Keratinocyte (primary cell): Measurements from ENCODE around the gene NEGR1. TPM values are rescaled to one million over a fixed set of nuclear protein-coding genes. Genes with fewer than 3 reads are reported as not detected.
A peak's percentile ranks its signal among the peaks of the same experiment; 100 is the strongest.

Source experiments
- DNase-seq: peaks from one replicate; pipeline ENCODE4 v3.0.0-alpha.2; 2011; ENCODE audit warnings: low read depth, missing footprints, low spot score
- FAIRE-seq: peaks from 2 replicates; lab custom pipeline; 2011; peaks lifted over from hg19 to GRCh38; lab: Jason Lieb, UNC
- H2AFZ ChIP-seq: 2 replicates; pipeline ENCODE4 v1.6.0; 2012; ENCODE audit warnings: low read length, control low read depth, inconsistent platforms; ENCODE audit not compliant: control insufficient read depth
- H3K27ac ChIP-seq: 2 replicates; pipeline ENCODE4 v1.5.1; 2011; ENCODE audit warnings: low read length; ENCODE audit not compliant: control insufficient read depth, insufficient read depth
- H3K27me3 ChIP-seq: 3 replicates; pipeline ENCODE4 v1.6.0; 2011; ENCODE audit warnings: low read length; ENCODE audit not compliant: control insufficient read depth, insufficient read depth; ENCODE audit errors: extremely low read depth
- H3K36me3 ChIP-seq, 2 experiments: 2 replicates in 1 of 2; 3 replicates in 1 of 2; pipeline ENCODE4 v1.5.1; 2011; ENCODE audit warnings: low read length in 2 of 2, mild to moderate bottlenecking in 1 of 2; ENCODE audit not compliant: control insufficient read depth in 2 of 2, insufficient read depth in 2 of 2; ENCODE audit errors: extremely low read depth in 1 of 2
- H3K4me1 ChIP-seq: 3 replicates; pipeline ENCODE4 v1.5.1; 2011; ENCODE audit warnings: low read length; ENCODE audit not compliant: control insufficient read depth, insufficient read depth; ENCODE audit errors: extremely low read depth
- H3K4me2 ChIP-seq: 3 replicates; pipeline ENCODE4 v1.6.0; 2011; ENCODE audit warnings: low read depth, low read length; ENCODE audit not compliant: control insufficient read depth, insufficient read depth; ENCODE audit errors: extremely low read depth
- H3K4me3 ChIP-seq, 3 experiments: fragments of 200-600 bp in 1 of 3; sonication (generic) in 1 of 3; 2 replicates in 2 of 3; 3 replicates in 1 of 3; pipeline ENCODE4 v1.5.1; 2011 to 2016; ENCODE audit warnings: low read length in 3 of 3, mild to moderate bottlenecking in 3 of 3, control low read depth in 2 of 3, inconsistent platforms in 1 of 3, low read depth in 1 of 3, mixed read lengths in 1 of 3, mixed run types in 1 of 3, moderate library complexity in 1 of 3; ENCODE audit not compliant: control insufficient read depth in 2 of 3, insufficient read depth in 2 of 3; ENCODE audit errors: extremely low read depth in 1 of 3
- H3K79me2 ChIP-seq: 2 replicates; pipeline ENCODE4 v1.6.0; 2012; ENCODE audit warnings: low read length; ENCODE audit not compliant: control insufficient read depth, insufficient read depth
- H3K9ac ChIP-seq: 3 replicates; pipeline ENCODE4 v1.6.0; 2011; ENCODE audit warnings: low read length; ENCODE audit not compliant: control insufficient read depth, insufficient read depth; ENCODE audit errors: extremely low read depth
- H3K9me1 ChIP-seq: 3 replicates; pipeline ENCODE4 v1.6.0; 2011; ENCODE audit warnings: low read length; ENCODE audit not compliant: control insufficient read depth, insufficient read depth; ENCODE audit errors: extremely low read depth
- H3K9me3 ChIP-seq: 2 replicates; pipeline ENCODE4 v1.5.1; 2012; ENCODE audit warnings: low read depth, low read length; ENCODE audit not compliant: control insufficient read depth
- H4K20me1 ChIP-seq: 3 replicates; pipeline ENCODE4 v1.6.0; 2011; ENCODE audit warnings: low read length; ENCODE audit not compliant: control insufficient read depth, insufficient read depth; ENCODE audit errors: extremely low read depth
- EZH2 ChIP-seq: IDR thresholded peaks from one replicate; pipeline ENCODE4 v1.6.1; 2012; ENCODE audit warnings: inconsistent platforms, mild to moderate bottlenecking, low read length, moderate library complexity
- dilution Hi-C: fragments of 300-500 bp; cut with MboI; formaldehyde crosslinking; loops from one replicate; pipeline ENCODE4 v1.7.0; 2020; ENCODE audit warnings: low sequenced_read_pairs; ENCODE audit not compliant: extremely low pct_ligation_motif_present
- polyA plus RNA-seq, 5 experiments: library from polyadenylated mRNA; depleted of rRNA in 3 of 5; stranded (reverse) in 3 of 5; stranded (forward) in 1 of 5; unstranded in 1 of 5; fragments of >200 nt; gene quantifications; 1 replicate in 1 of 5; 2 replicates in 3 of 5; 3 replicates in 1 of 5; pipeline versions ENCODE4 v1.2.1 to v1.2.3, GENCODE V29; 2011 to 2012; ENCODE audit warnings: missing spikeins in 2 of 5, low read depth in 1 of 5, low replicate concordance in 1 of 5
- TF ChIP-seq, protein P1 (sequence below), 3 experiments: IDR thresholded peaks in 1 of 3; conservative IDR thresholded peaks in 1 of 3; optimal IDR thresholded peaks in 1 of 3; 2 replicates in 2 of 3; 3 replicates in 1 of 3; pipeline versions ENCODE3 to v1.5.1; 2011; ENCODE audit warnings: low read length in 3 of 3, mild to moderate bottlenecking in 3 of 3, moderate library complexity in 2 of 3, control low read depth in 1 of 3, inconsistent platforms in 1 of 3; ENCODE audit not compliant: insufficient read depth in 2 of 3; ENCODE audit errors: extremely low read depth in 1 of 3

NEGR1 gene
- polyA plus RNA-seq, 1 donor (not counting 4 experiments of a cell fraction or from before 2014, with no cell fraction given): 1.6 TPM

DNA sequence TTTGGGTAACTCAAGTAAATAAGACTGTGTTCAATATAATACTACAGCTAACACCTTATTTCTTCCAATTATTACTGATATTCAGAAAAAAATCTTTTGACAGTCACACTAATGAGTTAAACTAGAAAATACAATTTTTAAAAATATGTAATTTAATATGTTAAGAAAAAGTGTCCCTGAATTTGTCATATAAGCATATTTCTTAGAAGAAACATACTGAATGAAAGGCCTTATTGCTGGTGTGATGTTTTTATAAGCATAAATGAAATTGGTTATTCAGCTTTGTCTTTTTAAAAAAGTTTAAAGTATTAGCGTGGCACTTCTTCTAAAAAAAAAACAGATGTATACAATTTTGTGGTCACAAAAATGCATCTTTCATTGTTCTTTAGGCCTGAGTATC, 267.3 kb downstream of the NEGR1 start:
- no peaks in the 10 kb centered on the region for H3K9me3 ChIP-seq
- no peaks in the 10 kb centered on the region for H3K36me3 ChIP-seq
- H3K4me2 ChIP-seq: no peak overlapping the region
- no peak overlapping the region for H3K4me3 ChIP-seq
- H4K20me1 ChIP-seq: no peaks in the 10 kb centered on the region
- H3K79me2 ChIP-seq: no peaks in the 10 kb centered on the region
- no peak for DNase-seq
- FAIRE-seq: no peak
- no peaks in the 10 kb centered on the region for H3K27me3 ChIP-seq
- H3K27ac ChIP-seq: no peak overlapping the region
- no peaks in the 10 kb centered on the region for H3K9me1 ChIP-seq
- H3K9ac ChIP-seq: no peak overlapping the region
- H2AFZ ChIP-seq: no peak overlapping the region
- dilution Hi-C loops: no loop called here
- TF ChIP-seq, protein P1, sequence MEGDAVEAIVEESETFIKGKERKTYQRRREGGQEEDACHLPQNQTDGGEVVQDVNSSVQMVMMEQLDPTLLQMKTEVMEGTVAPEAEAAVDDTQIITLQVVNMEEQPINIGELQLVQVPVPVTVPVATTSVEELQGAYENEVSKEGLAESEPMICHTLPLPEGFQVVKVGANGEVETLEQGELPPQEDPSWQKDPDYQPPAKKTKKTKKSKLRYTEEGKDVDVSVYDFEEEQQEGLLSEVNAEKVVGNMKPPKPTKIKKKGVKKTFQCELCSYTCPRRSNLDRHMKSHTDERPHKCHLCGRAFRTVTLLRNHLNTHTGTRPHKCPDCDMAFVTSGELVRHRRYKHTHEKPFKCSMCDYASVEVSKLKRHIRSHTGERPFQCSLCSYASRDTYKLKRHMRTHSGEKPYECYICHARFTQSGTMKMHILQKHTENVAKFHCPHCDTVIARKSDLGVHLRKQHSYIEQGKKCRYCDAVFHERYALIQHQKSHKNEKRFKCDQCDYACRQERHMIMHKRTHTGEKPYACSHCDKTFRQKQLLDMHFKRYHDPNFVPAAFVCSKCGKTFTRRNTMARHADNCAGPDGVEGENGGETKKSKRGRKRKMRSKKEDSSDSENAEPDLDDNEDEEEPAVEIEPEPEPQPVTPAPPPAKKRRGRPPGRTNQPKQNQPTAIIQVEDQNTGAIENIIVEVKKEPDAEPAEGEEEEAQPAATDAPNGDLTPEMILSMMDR (optimal IDR thresholded peaks at IDR 0.05 in 1 of 3, IDR thresholded peaks at IDR 0.05 in 1 of 3, conservative IDR thresholded peaks at IDR 0.05 in 1 of 3; ENCODE audit: extremely low read depth in 1 of 3, insufficient read depth in 2 of 3, low read length in 3 of 3): no peak
- no peaks in the 10 kb centered on the region for H3K4me1 ChIP-seq

DNA sequence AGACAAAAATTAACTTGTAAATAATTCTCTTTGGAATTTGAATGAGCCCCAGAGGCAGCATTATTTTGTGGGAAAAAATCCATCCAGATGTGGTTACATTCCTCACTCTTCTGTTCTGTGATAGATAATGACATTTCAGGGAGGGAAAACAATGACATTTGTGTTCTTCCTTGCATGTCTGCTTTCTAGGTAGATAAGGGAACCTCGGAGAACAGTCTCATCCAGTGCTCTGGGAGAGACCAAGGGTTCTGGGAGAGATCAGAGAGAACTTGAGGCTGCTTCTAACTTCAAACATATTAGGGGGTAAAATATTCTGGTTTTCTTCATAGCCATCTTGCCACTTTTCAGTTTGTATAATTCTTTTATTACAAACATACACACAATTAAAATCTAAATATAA, 269.2 kb downstream of the NEGR1 start:
- H3K9me1 ChIP-seq: no peaks in the 10 kb centered on the region
- H4K20me1 ChIP-seq: no peaks in the 10 kb centered on the region
- H3K9me3 ChIP-seq: no peaks in the 10 kb centered on the region
- H3K36me3 ChIP-seq: no peaks in the 10 kb centered on the region
- no peak for DNase-seq
- H3K4me2 ChIP-seq: no peak overlapping the region
- H3K27ac ChIP-seq: no peak overlapping the region
- no peaks in the 10 kb centered on the region for H3K27me3 ChIP-seq
- H3K4me1 ChIP-seq: no peaks in the 10 kb centered on the region
- TF ChIP-seq, protein P1 (optimal IDR thresholded peaks at IDR 0.05 in 1 of 3, IDR thresholded peaks at IDR 0.05 in 1 of 3, conservative IDR thresholded peaks at IDR 0.05 in 1 of 3; ENCODE audit: extremely low read depth in 1 of 3, insufficient read depth in 2 of 3, low read length in 3 of 3): no peak
- no peak for TF ChIP-seq EZH2
- no peaks in the 10 kb centered on the region for H3K79me2 ChIP-seq
- no peak overlapping the region for H3K4me3 ChIP-seq
- no peak overlapping the region for H3K9ac ChIP-seq
- dilution Hi-C loops: no loop called here
- H2AFZ ChIP-seq: peak overlapping the region; percentile 53
- no peak for FAIRE-seq
